PC-9 (cell line): ENCODE data around the gene C11orf86.
"Not testable (repeated sequence)": the region's sequence is repeated elsewhere in the genome, so short reads cannot be mapped to it uniquely, and the experiment has no call there.

Experiments
- CTCF ChIP-seq: fragments of 200-600 bp; sonication (generic); conservative IDR thresholded peaks from 2 replicates; pipeline ENCODE4 v1.6.1; 2017; ENCODE audit warnings: mixed run types, antibody characterized with exemption, mild to moderate bottlenecking, moderate library complexity
- EZH2 ChIP-seq: fragments of 200-600 bp; sonication (generic); IDR thresholded peaks from 2 replicates; pipeline ENCODE4 v1.8.0; 2017; ENCODE audit warnings: antibody characterized with exemption, low read depth

GRCh38 chr11:66989360-66989759 lies 14.3 kb downstream of the C11orf86 start:
- not testable (repeated sequence) for TF ChIP-seq CTCF, EZH2
